ENCODE data around the gene GNAQ. TPM values are rescaled to one million over a fixed set of nuclear protein-coding genes. Genes with fewer than 3 reads are reported as not detected.
A peak's percentile ranks its signal among the peaks of the same experiment; 100 is the strongest.

The GNAQ gene
- total RNA-seq, 4 donors from 2014 or later = 18.1 to 35.1 (median 24.0) TPM

GRCh38 chr9:77927265-77927664 is 104.3 kb downstream of the GNAQ start:
- Histone ChIP-seq H3K4me3 (no peak overlapping the region), H3K36me3 (no peaks in the 10 kb centered on the region), H3K4me1 (peaks cover 4 to 43% (median 5%) of the 10 kb centered on the region in 3 donors), H3K9me3 (no peaks in the 10 kb centered on the region), H3K27me3 (no peaks in the 10 kb centered on the region), H3K27ac (no peak overlapping the region)
- 35 to 40% methylated on average over 2 of the region's 2 CpGs for WGBS, 2 donors
- DNase-seq = no peak
- no peak for TF ChIP-seq CTCF (IDR thresholded peaks at IDR 0.05)
- no peak for TF ChIP-seq POLR2A (IDR thresholded peaks at IDR 0.05)
- intact Hi-C loops (cut with DNase I) = no loop called here

GRCh38 chr9:77926371-77926878 is 105.2 kb downstream of the GNAQ start:
- H3K4me3 ChIP-seq = no peak overlapping the region
- H3K27me3 ChIP-seq = no peaks in the 10 kb centered on the region
- intact Hi-C loops (cut with DNase I) = no loop called here
- peaks cover 4 to 45% (median 5%) of the 10 kb centered on the region in 3 donors for H3K4me1 ChIP-seq
- H3K27ac ChIP-seq = peak overlapping the region in 1 of 4 donors; percentile 11
- H3K9me3 ChIP-seq = no peaks in the 10 kb centered on the region
- TF ChIP-seq CTCF (IDR thresholded peaks at IDR 0.05) = no peak
- TF ChIP-seq POLR2A (IDR thresholded peaks at IDR 0.05) = no peak
- DNase-seq = no peak
- no peaks in the 10 kb centered on the region for H3K36me3 ChIP-seq

- peaks cover 4 to 51% (median 5%) of the 10 kb centered on the region in 3 donors for H3K4me1 ChIP-seq
- WGBS, 2 donors = 42 to 45% methylated on average over 5 of the region's 5 CpGs
- no peak overlapping the region for H3K4me3 ChIP-seq
- H3K36me3 ChIP-seq = peaks cover 0 to 29% (median 0%) of the 10 kb centered on the region in 3 donors
- no peaks in the 10 kb centered on the region for H3K9me3 ChIP-seq
- no peak for DNase-seq
- TF ChIP-seq POLR2A (IDR thresholded peaks at IDR 0.05) (no peak), CTCF (IDR thresholded peaks at IDR 0.05) (no peak)
- H3K27ac ChIP-seq = no peak overlapping the region
- intact Hi-C loops (cut with DNase I) = no loop called here
- no peaks in the 10 kb centered on the region for H3K27me3 ChIP-seq
These were observed 109.0 kb downstream of the GNAQ start for GRCh38 chr9:77922591-77922990.

- 80 to 86% methylated on average over 3 of the region's 3 CpGs for WGBS, 2 donors
- intact Hi-C loops (cut with DNase I) = no loop called here
- DNase-seq = no peak
These were observed 113.8 kb downstream of the GNAQ start for GRCh38 chr9:77917800-77918199.

GRCh38 chr9:77916820-77917219 is 114.8 kb downstream of the GNAQ start:
- 83 to 90% methylated on average over 3 of the region's 3 CpGs for WGBS, 2 donors
- Histone ChIP-seq H3K27me3 (no peaks in the 10 kb centered on the region), H3K27ac (no peak overlapping the region), H3K4me1 (peaks cover 0 to 32% (median 0%) of the 10 kb centered on the region in 3 donors), H3K9me3 (no peaks in the 10 kb centered on the region), H3K4me3 (no peak overlapping the region), H3K36me3 (peaks cover 0 to 29% (median 0%) of the 10 kb centered on the region in 3 donors)
- TF ChIP-seq CTCF (IDR thresholded peaks at IDR 0.05) (no peak), POLR2A (IDR thresholded peaks at IDR 0.05) (no peak)
- intact Hi-C loops (cut with DNase I) = no loop called here
- DNase-seq = no peak

More at GRCh38 chr9:77917800-77918199, 113.8 kb downstream of the GNAQ start:
- Histone ChIP-seq H3K27ac (no peak overlapping the region), H3K4me3 (no peak overlapping the region), H3K27me3 (no peaks in the 10 kb centered on the region), H3K4me1 (peaks cover 0 to 40% (median 0%) of the 10 kb centered on the region in 3 donors), H3K36me3 (peaks cover 0 to 29% (median 0%) of the 10 kb centered on the region in 3 donors), H3K9me3 (no peaks in the 10 kb centered on the region)
- TF ChIP-seq POLR2A (IDR thresholded peaks at IDR 0.05) (no peak), CTCF (IDR thresholded peaks at IDR 0.05) (no peak)
